Fibroblast of lung (primary cell): ENCODE data around the gene ZNF605. TPM values are rescaled to one million over a fixed set of nuclear protein-coding genes. Genes with fewer than 3 reads are reported as not detected.

Experiments
- DNase-seq, 2 donors: peaks; one replicate each; pipeline versions ENCODE4 v3.0.0 to v3.0.0-alpha.2; 2010; ENCODE audit warnings: low read depth in 2 of 2
- H2AFZ ChIP-seq: 2 replicates; pipeline ENCODE4 v1.5.1; 2012; ENCODE audit warnings: low read length, control low read depth, inconsistent platforms
- H3K27ac ChIP-seq: 2 replicates; pipeline ENCODE4 v1.5.1; 2011; ENCODE audit warnings: low read length, control low read depth; ENCODE audit not compliant: insufficient read depth
- H3K27me3 ChIP-seq: 2 replicates; pipeline ENCODE4 v1.5.1; 2011; ENCODE audit warnings: mild to moderate bottlenecking, low read length; ENCODE audit not compliant: control insufficient read depth, insufficient read depth
- H3K36me3 ChIP-seq: 2 replicates; pipeline ENCODE4 v1.5.1; 2011; ENCODE audit warnings: low read length; ENCODE audit not compliant: control insufficient read depth, insufficient read depth
- H3K4me1 ChIP-seq: 2 replicates; pipeline ENCODE4 v1.5.1; 2011; ENCODE audit warnings: low read length; ENCODE audit not compliant: control insufficient read depth, insufficient read depth; ENCODE audit errors: extremely low read depth
- H3K4me2 ChIP-seq: 2 replicates; pipeline ENCODE4 v1.5.1; 2011; ENCODE audit warnings: low read length, control low read depth; ENCODE audit not compliant: insufficient read depth; ENCODE audit errors: extremely low read depth
- H3K4me3 ChIP-seq, 4 experiments: fragments of 200-600 bp in 1 of 4; sonication (generic) in 1 of 4; replicated peaks in 1 of 4; 2 replicates each; pipeline ENCODE4 v1.5.1; 2011 to 2016; ENCODE audit warnings: low read length in 4 of 4, low read depth in 3 of 4, mild to moderate bottlenecking in 3 of 4, control low read depth in 2 of 4, inconsistent platforms in 1 of 4, mixed read lengths in 1 of 4; ENCODE audit not compliant: insufficient read depth in 1 of 4; ENCODE audit errors: control extremely low read depth in 1 of 4
- H3K79me2 ChIP-seq: 2 replicates; pipeline ENCODE4 v1.5.1; 2012; ENCODE audit warnings: mild to moderate bottlenecking, low read length, inconsistent platforms; ENCODE audit not compliant: control insufficient read depth, insufficient read depth
- H3K9ac ChIP-seq: 2 replicates; pipeline ENCODE4 v1.5.1; 2011; ENCODE audit warnings: mild to moderate bottlenecking, low read length, control low read depth; ENCODE audit not compliant: insufficient read depth
- H3K9me3 ChIP-seq: 2 replicates; pipeline ENCODE4 v1.5.1; 2012; ENCODE audit warnings: low read depth, low read length; ENCODE audit not compliant: control insufficient read depth, insufficient read depth
- H4K20me1 ChIP-seq: 2 replicates; pipeline ENCODE4 v1.5.1; 2011; ENCODE audit warnings: low read length; ENCODE audit not compliant: control insufficient read depth, insufficient read depth; ENCODE audit errors: extremely low read depth
- CTCF ChIP-seq, 2 donors: IDR thresholded peaks in 1 of 2; conservative IDR thresholded peaks in 1 of 2; 1 replicate in 1 of 2; 2 replicates in 1 of 2; pipeline ENCODE4 v1.5.1; 2011 to 2012; ENCODE audit warnings: low read length in 2 of 2, control low read depth in 1 of 2, inconsistent platforms in 1 of 2, low read depth in 1 of 2, mild to moderate bottlenecking in 1 of 2
- EZH2 ChIP-seq: IDR thresholded peaks from 2 replicates; pipeline ENCODE4 v1.5.1; 2012; ENCODE audit warnings: low read length, control low read depth, mild to moderate bottlenecking; ENCODE audit errors: missing control alignments
- polyA plus RNA-seq, 2 donors: library from polyadenylated mRNA; depleted of rRNA in 1 of 2; stranded (reverse) in 1 of 2; unstranded in 1 of 2; fragments of >200 nt; gene quantifications; 2 replicates each; pipeline ENCODE4 v1.2.1, GENCODE V29; 2011 to 2012; ENCODE audit warnings: missing spikeins in 1 of 2
- total RNA-seq: library from RNA; depleted of rRNA; stranded (reverse); fragments of >200 nt; gene quantifications from 2 replicates; pipeline ENCODE4 v1.2.1, GENCODE V29; 2014

Gene ZNF605
- total and polyA plus RNA-seq, 2 donors (not counting 1 experiment from before 2014, with no cell fraction given) = 9.7 to 15.2 TPM

- Histone ChIP-seq H3K27me3 (no peaks in the 10 kb centered on the region), H3K27ac (no peak overlapping the region), H2AFZ (no peak overlapping the region), H3K9ac (no peak overlapping the region), H3K4me2 (no peak overlapping the region), H3K4me3 (no peak overlapping the region), H3K9me3 (no peaks in the 10 kb centered on the region), H4K20me1 (no peaks in the 10 kb centered on the region), H3K79me2 (no peaks in the 10 kb centered on the region), H3K36me3 (no peaks in the 10 kb centered on the region), H3K4me1 (no peaks in the 10 kb centered on the region)
- no peak for DNase-seq
- TF ChIP-seq EZH2 = no peak
- no peak for TF ChIP-seq CTCF (conservative IDR thresholded peaks at IDR 0.05 in 1 of 2, IDR thresholded peaks at IDR 0.05 in 1 of 2; ENCODE audit: low read depth in 1 of 2, low read length in 2 of 2)
Measured at GRCh38 chr12:132967736-132968135, 11.6 kb upstream of the ZNF605 start.

GRCh38 chr12:132966676-132967415, 10.7 kb upstream of the ZNF605 start:
- TF ChIP-seq EZH2 = no peak
- TF ChIP-seq CTCF (conservative IDR thresholded peaks at IDR 0.05 in 1 of 2, IDR thresholded peaks at IDR 0.05 in 1 of 2; ENCODE audit: low read depth in 1 of 2, low read length in 2 of 2) = no peak
- H3K27ac ChIP-seq = no peak overlapping the region
- no peak overlapping the region for H3K4me3 ChIP-seq
- no peaks in the 10 kb centered on the region for H3K9me3 ChIP-seq
- no peaks in the 10 kb centered on the region for H3K27me3 ChIP-seq
- no peak overlapping the region for H3K4me2 ChIP-seq
- H3K79me2 ChIP-seq = no peaks in the 10 kb centered on the region
- no peak overlapping the region for H3K9ac ChIP-seq
- no peaks in the 10 kb centered on the region for H4K20me1 ChIP-seq
- no peaks in the 10 kb centered on the region for H3K4me1 ChIP-seq
- H3K36me3 ChIP-seq = no peaks in the 10 kb centered on the region
- no peak for DNase-seq
- H2AFZ ChIP-seq = no peak overlapping the region

- no peaks in the 10 kb centered on the region for H4K20me1 ChIP-seq
- H3K4me2 ChIP-seq = no peak overlapping the region
- no peak overlapping the region for H3K9ac ChIP-seq
- H3K27me3 ChIP-seq = no peaks in the 10 kb centered on the region
- no peaks in the 10 kb centered on the region for H3K36me3 ChIP-seq
- no peaks in the 10 kb centered on the region for H3K79me2 ChIP-seq
- H3K4me1 ChIP-seq = no peaks in the 10 kb centered on the region
- H3K27ac ChIP-seq = no peak overlapping the region
- DNase-seq = no peak
- no peaks in the 10 kb centered on the region for H3K9me3 ChIP-seq
- no peak for TF ChIP-seq EZH2
- TF ChIP-seq CTCF (conservative IDR thresholded peaks at IDR 0.05 in 1 of 2, IDR thresholded peaks at IDR 0.05 in 1 of 2; ENCODE audit: low read depth in 1 of 2, low read length in 2 of 2) = no peak
- H3K4me3 ChIP-seq = no peak overlapping the region
- no peak overlapping the region for H2AFZ ChIP-seq
Measured at GRCh38 chr12:132965796-132966195, 9.7 kb upstream of the ZNF605 start.
